Skin of body (tissue), 2 donors: ENCODE measurements around the gene CCL14. TPM values are rescaled to one million over a fixed set of nuclear protein-coding genes. Genes with fewer than 3 reads are reported as not detected.
"Not testable (repeated sequence)": the region's sequence is repeated elsewhere in the genome, so short reads cannot be mapped to it uniquely, and the experiment has no call there.

Experiments
- DNase-seq: peaks from one replicate; lab custom pipeline; 2025; lab: John Stamatoyannopoulos, UW
- total RNA-seq: library from RNA; depleted of rRNA; stranded (reverse); fragments of >200 nt; gene quantifications from one replicate; pipeline ENCODE4 v1.2.3, GENCODE V29; 2014

CCL14 gene
- total RNA-seq, 1 donor from 2014 or later, result 3.1 TPM

DNA sequence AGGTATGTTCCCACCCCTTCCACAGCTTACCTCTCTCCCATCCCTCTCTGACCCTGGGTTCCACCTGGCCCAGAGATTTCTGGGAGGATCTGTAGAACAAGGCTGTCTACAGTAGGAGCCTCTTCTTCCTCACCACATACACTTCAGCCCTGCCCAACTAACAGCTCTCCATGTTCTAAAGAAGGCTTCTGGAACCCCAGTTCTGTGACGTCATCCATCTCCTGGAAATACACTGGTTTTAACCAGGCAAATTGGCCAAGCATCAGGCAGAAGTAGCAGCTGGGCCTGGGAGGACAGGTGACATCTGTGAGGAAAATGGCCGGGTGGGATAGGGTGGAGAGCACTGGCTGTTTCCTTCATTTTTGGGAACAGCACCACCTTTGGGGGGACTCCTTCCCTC, 43.0 kb downstream of the CCL14 start, which contains the start of gene LYZL6:
Gene LYZL6, minus strand, starts transcription at position 177 of the 400 bp plus-strand sequence. CDS start 4,357 bp downstream, outside the sequence.
- DNase-seq, result no peak

DNA sequence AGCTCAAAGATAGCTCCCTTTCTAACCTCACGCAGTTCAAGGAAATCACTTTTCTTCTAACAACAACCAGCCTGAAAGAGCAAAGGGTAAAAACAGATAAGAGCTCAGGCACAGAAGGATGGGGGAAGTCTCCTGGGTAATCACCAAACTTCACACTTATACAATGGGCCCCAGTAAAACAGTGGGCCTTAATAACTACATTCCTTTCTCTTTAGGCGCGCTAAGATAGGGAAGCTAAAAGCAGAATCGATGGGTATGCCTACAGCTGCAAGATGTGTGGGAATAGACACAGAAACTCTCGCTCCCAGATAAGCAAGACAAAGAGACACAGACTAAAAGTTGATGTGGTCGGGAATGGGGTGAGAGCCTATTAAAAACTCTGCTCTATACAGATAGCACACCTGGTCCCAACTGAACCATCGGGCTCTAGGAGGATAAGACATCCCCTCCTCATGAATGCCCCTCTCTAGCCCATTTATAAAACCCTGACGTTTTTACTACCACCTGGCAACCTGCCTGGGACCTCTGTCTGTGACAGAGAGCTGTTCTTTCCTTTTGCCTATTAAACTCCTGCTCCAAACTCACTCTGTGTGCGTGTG, 43.8 kb downstream of the CCL14 start:
- DNase-seq, result no peak

DNA sequence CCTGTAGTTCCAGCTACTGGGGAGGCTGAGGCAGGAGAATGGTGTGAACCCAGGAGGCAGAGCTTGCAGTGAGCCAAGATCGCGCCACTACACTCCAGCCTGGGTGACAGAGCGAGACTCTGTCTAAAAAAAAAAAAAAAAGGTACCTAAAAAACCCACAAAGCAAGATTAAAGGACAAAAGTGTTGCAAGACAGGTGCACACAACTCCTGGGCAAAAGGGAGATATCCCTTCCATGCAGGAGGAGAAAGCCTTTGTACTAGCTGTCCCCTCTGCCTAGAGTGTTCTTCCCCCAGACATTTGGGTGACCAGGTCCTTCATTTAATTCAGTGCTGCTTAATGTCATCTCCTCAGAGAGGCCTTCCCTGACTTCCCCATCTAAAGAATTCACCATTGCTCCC, 48.0 kb downstream of the CCL14 start:
- not testable (repeated sequence) for DNase-seq

DNA sequence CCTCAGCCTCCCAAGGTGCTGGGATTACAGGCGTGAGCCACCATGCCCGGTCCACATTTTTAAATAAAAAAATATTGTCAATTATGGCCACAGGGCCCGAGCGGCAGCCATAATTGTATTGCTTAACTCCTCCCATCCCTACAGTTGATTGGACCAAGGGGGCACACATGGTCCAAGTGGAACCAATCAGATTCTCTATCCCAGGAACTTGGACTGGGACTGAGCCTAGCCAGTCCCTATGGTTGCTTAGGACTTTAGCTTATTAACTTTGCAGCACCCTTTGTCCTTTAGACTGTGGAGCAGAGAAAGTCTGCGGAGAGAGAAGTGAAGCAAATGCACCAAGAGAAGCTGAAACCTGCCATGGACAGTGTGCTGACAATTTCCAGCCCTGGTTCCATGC, 50.5 kb downstream of the CCL14 start:
- no peak for DNase-seq

DNA sequence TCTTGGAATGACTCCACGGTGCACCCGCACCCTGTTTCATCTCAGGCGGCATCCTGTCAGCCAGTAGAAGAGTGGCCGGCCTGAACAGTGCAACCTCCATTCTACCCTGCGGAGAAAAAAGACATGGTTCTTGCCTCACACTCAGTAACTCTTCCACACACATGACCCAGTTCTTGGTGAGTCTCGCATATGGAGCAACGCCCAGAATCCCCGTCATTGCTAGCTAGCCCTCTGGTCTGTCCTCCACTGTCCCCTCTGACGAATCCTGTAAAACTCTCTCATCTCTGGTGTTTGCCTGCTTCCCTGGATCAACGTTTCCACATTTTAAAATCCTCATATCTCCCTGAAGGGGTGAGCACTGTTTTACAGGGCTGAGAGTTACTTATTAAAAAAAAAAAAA, 51.8 kb downstream of the CCL14 start:
- DNase-seq, result no peak

Other genes with a start within 250 kb of the CCL14 start
- not detected for gene GAS2L2, start 233.5 kb downstream of the CCL14 start, total RNA-seq
- gene C17orf50, start 225.8 kb downstream of the CCL14 start, total RNA-seq, result not detected
- gene MMP28, start 191.1 kb downstream of the CCL14 start, total RNA-seq, result 6.1 TPM
- 85.4 TPM for gene TAF15, start 177.2 kb downstream of the CCL14 start, total RNA-seq
- gene HEATR9, start 117.8 kb downstream of the CCL14 start, total RNA-seq, result not detected
- 1.4 TPM for gene CCL5, start 106.4 kb downstream of the CCL14 start, total RNA-seq
- gene RDM1, start 56.0 kb downstream of the CCL14 start, total RNA-seq, result 0.79 TPM
- not detected for gene LYZL6, start 43.0 kb downstream of the CCL14 start, total RNA-seq
- not detected for gene CCL16, start 5.2 kb downstream of the CCL14 start, total RNA-seq
- not detected for gene CCL15, start 14.8 kb upstream of the CCL14 start, total RNA-seq
- gene CCL23, start 31.2 kb upstream of the CCL14 start, total RNA-seq, result 0.39 TPM
- gene CCL18, start 77.5 kb upstream of the CCL14 start, total RNA-seq, result not detected
- 7.9 TPM for gene CCL3, start 103.4 kb upstream of the CCL14 start, total RNA-seq
- 7.1 TPM for gene CCL4, start 117.1 kb upstream of the CCL14 start, total RNA-seq
- 0.39 TPM for gene TBC1D3B, start 189.9 kb upstream of the CCL14 start, total RNA-seq
- 3.9 TPM for gene CCL3L1, start 210.0 kb upstream of the CCL14 start, total RNA-seq
- gene CCL4L2, start 224.3 kb upstream of the CCL14 start, total RNA-seq, result 19.3 TPM